ENCODE results near the gene SLFN14.
"Not testable (repeated sequence)": the region's sequence is repeated elsewhere in the genome, so short reads cannot be mapped to it uniquely, and the experiment has no call there.

SLFN14 gene

GRCh38 chr17:35519906-35520442 is 40.6 kb downstream of the SLFN14 start:
- DNase-seq = no peak

- DNase-seq = no peak
These were observed 41.2 kb downstream of the SLFN14 start for GRCh38 chr17:35519439-35519838.

GRCh38 chr17:35518431-35518830 is 42.2 kb downstream of the SLFN14 start:
- not testable (repeated sequence) for DNase-seq

- no peak for DNase-seq
These were observed 45.6 kb downstream of the SLFN14 start for GRCh38 chr17:35515027-35515426.

- no peak for DNase-seq
These were observed 46.1 kb downstream of the SLFN14 start for GRCh38 chr17:35514564-35514963.

Measured in hematopoietic multipotent progenitor cell treated with erythropoietin and hydrocortisone succinate and interleukin-3 and kit ligand, for 6 days (in vitro differentiated cells).